MM.1S (cell line): ENCODE data around the gene SHOC2.

Experiments
- CTCF ChIP-seq: fragments of 300-600 bp; sonication (generic); IDR thresholded peaks from 2 replicates; pipeline ENCODE4 v1.5.1; 2016; ENCODE audit warnings: antibody characterized with exemption, low read length, mixed read lengths
- EZH2 ChIP-seq: fragments of 300-600 bp; sonication (generic); optimal IDR thresholded peaks from 2 replicates; pipeline ENCODE3; 2017; ENCODE audit warnings: low read depth, mild to moderate bottlenecking, antibody characterized with exemption, low read length, mixed read lengths
- EZH2phosphoT487 ChIP-seq: fragments of 300-600 bp; sonication (generic); IDR thresholded peaks from 2 replicates; pipeline ENCODE4 v1.6.1; 2018; ENCODE audit warnings: antibody characterized with exemption, low read length

- TF ChIP-seq CTCF (no peak), EZH2 (no peak), EZH2phosphoT487 (no peak)
Observed at GRCh38 chr10:110992006-110992800, 72.8 kb downstream of the SHOC2 start.
